HAP-1 (cell line): ENCODE data around the gene MAOA.
"Not testable (repeated sequence)": the region's sequence is repeated elsewhere in the genome, so short reads cannot be mapped to it uniquely, and the experiment has no call there.

Experiments used
- DNase-seq, 2 experiments: peaks; one replicate each; pipeline ENCODE4 v3.0.0-alpha.2; 2016 to 2020; ENCODE audit warnings: low spot score in 2 of 2
- H3K27me3 ChIP-seq: fragments of 250-450 bp; sonication (Bioruptor Pico); 2 replicates; pipeline ENCODE4 v1.5.1; 2020; ENCODE audit warnings: low read depth, mild to moderate bottlenecking, moderate library complexity
- H3K36me3 ChIP-seq: fragments of 250-450 bp; sonication (Bioruptor Pico); replicated peaks from 2 replicates; pipeline ENCODE4 v1.5.1; 2020; ENCODE audit warnings: mild to moderate bottlenecking
- H3K4me1 ChIP-seq: fragments of 250-450 bp; sonication (Bioruptor Pico); 2 replicates; pipeline ENCODE4 v1.5.1; 2020; ENCODE audit warnings: mild to moderate bottlenecking
- H3K4me3 ChIP-seq: fragments of 250-450 bp; sonication (Bioruptor Pico); 2 replicates; pipeline ENCODE4 v1.5.1; 2020; ENCODE audit warnings: mild to moderate bottlenecking, moderate library complexity
- H3K9me3 ChIP-seq: fragments of 250-450 bp; sonication (Bioruptor Pico); 2 replicates; pipeline ENCODE4 v1.5.1; 2020; ENCODE audit warnings: mild to moderate bottlenecking, moderate library complexity
- in situ Hi-C: fragments of 300-500 bp; cut with MboI; formaldehyde crosslinking; loops from 3 replicates; pipeline ENCODE4 v1.14.3; 2020; ENCODE audit warnings: low sequenced_read_pairs, inconsistent platforms, mixed read lengths

Gene MAOA

GRCh38 chrX:43707812-43708548 is 51.9 kb downstream of the MAOA start:
- H3K4me3 ChIP-seq, result no peak overlapping the region
- in situ Hi-C loops, result no loop called here
- no peaks in the 10 kb centered on the region for H3K9me3 ChIP-seq
- H3K27me3 ChIP-seq, result no peaks in the 10 kb centered on the region
- DNase-seq, result no peak
- H3K4me1 ChIP-seq, result no peaks in the 10 kb centered on the region; the same call in 1 of the 2 replicates
- H3K36me3 ChIP-seq, result no peaks in the 10 kb centered on the region; the same call in 1 of the 2 replicates

GRCh38 chrX:43716144-43716543 is 60.0 kb downstream of the MAOA start:
- H3K36me3 ChIP-seq, result no peaks in the 10 kb centered on the region
- no peaks in the 10 kb centered on the region; the same call in 1 of the 2 replicates for H3K4me1 ChIP-seq
- no peaks in the 10 kb centered on the region for H3K27me3 ChIP-seq
- no peaks in the 10 kb centered on the region for H3K9me3 ChIP-seq
- no peak for DNase-seq
- in situ Hi-C loops, result no loop called here
- no peak overlapping the region for H3K4me3 ChIP-seq

GRCh38 chrX:43716696-43717095 is 60.6 kb downstream of the MAOA start:
- no peaks in the 10 kb centered on the region for H3K4me1 ChIP-seq
- no peaks in the 10 kb centered on the region for H3K36me3 ChIP-seq
- in situ Hi-C loops, result no loop called here
- H3K4me3 ChIP-seq, result no peak overlapping the region
- H3K9me3 ChIP-seq, result no peaks in the 10 kb centered on the region
- DNase-seq, result no peak
- H3K27me3 ChIP-seq, result no peaks in the 10 kb centered on the region

- no peaks in the 10 kb centered on the region for H3K4me1 ChIP-seq
- in situ Hi-C loops, result no loop called here
- H3K4me3 ChIP-seq, result no peak overlapping the region
- H3K36me3 ChIP-seq, result no peaks in the 10 kb centered on the region
- no peak for DNase-seq
- no peaks in the 10 kb centered on the region for H3K27me3 ChIP-seq
- H3K9me3 ChIP-seq, result no peaks in the 10 kb centered on the region
Measured at GRCh38 chrX:43717161-43717560, 61.1 kb downstream of the MAOA start.

- Histone ChIP-seq H3K27me3 (no peaks in the 10 kb centered on the region), H3K36me3 (no peaks in the 10 kb centered on the region), H3K4me3 (no peak overlapping the region), H3K4me1 (no peaks in the 10 kb centered on the region), H3K9me3 (no peaks in the 10 kb centered on the region)
- in situ Hi-C loops, result no loop called here
- no peak for DNase-seq
Measured at GRCh38 chrX:43718081-43718480, 62.0 kb downstream of the MAOA start.

- Histone ChIP-seq H3K4me3 (no peak overlapping the region), H3K27me3 (no peaks in the 10 kb centered on the region), H3K36me3 (no peaks in the 10 kb centered on the region), H3K4me1 (no peaks in the 10 kb centered on the region), H3K9me3 (no peaks in the 10 kb centered on the region)
- DNase-seq, result no peak
- in situ Hi-C loops, result no loop called here
Measured at GRCh38 chrX:43718546-43718945, 62.4 kb downstream of the MAOA start.

- Histone ChIP-seq H3K27me3 (no peaks in the 10 kb centered on the region), H3K9me3 (no peaks in the 10 kb centered on the region), H3K4me3 (no peak overlapping the region), H3K4me1 (no peaks in the 10 kb centered on the region), H3K36me3 (no peaks in the 10 kb centered on the region)
- no peak for DNase-seq
- in situ Hi-C loops, result no loop called here
Measured at GRCh38 chrX:43718956-43719355, 62.9 kb downstream of the MAOA start.

GRCh38 chrX:43720082-43720481 is 64.0 kb downstream of the MAOA start:
- in situ Hi-C loops, result no loop called here
- Histone ChIP-seq H3K4me3 (no peak overlapping the region), H3K36me3 (no peaks in the 10 kb centered on the region), H3K9me3 (no peaks in the 10 kb centered on the region), H3K4me1 (no peaks in the 10 kb centered on the region), H3K27me3 (no peaks in the 10 kb centered on the region)
- no peak for DNase-seq

- Histone ChIP-seq H3K4me3 (no peak overlapping the region), H3K27me3 (no peaks in the 10 kb centered on the region), H3K9me3 (no peaks in the 10 kb centered on the region), H3K4me1 (no peaks in the 10 kb centered on the region), H3K36me3 (no peaks in the 10 kb centered on the region)
- in situ Hi-C loops, result no loop called here
- DNase-seq, result no peak
Measured at GRCh38 chrX:43720961-43721360, 64.9 kb downstream of the MAOA start.

- H3K27me3 ChIP-seq, H3K9me3 ChIP-seq, H3K4me3 ChIP-seq, H3K4me1 ChIP-seq, H3K36me3 ChIP-seq, DNase-seq, in situ Hi-C loops: not testable (repeated sequence)
Measured at GRCh38 chrX:43725227-43725626, 69.1 kb downstream of the MAOA start.

- in situ Hi-C loops, H3K4me3 ChIP-seq, H3K36me3 ChIP-seq, DNase-seq, H3K9me3 ChIP-seq, H3K4me1 ChIP-seq, H3K27me3 ChIP-seq: not testable (repeated sequence)
Measured at GRCh38 chrX:43727254-43727653, 71.2 kb downstream of the MAOA start.

- H3K9me3 ChIP-seq, result no peaks in the 10 kb centered on the region
- H3K4me1 ChIP-seq, result no peaks in the 10 kb centered on the region
- DNase-seq, result no peak
- in situ Hi-C loops, result no loop called here
- no peak overlapping the region for H3K4me3 ChIP-seq
- H3K36me3 ChIP-seq, result no peaks in the 10 kb centered on the region
- H3K27me3 ChIP-seq, result no peaks in the 10 kb centered on the region
Measured at GRCh38 chrX:43728002-43728401, 71.9 kb downstream of the MAOA start.

- no peak for DNase-seq
- in situ Hi-C loops, result no loop called here
- Histone ChIP-seq H3K4me3 (no peak overlapping the region), H3K9me3 (no peaks in the 10 kb centered on the region), H3K27me3 (no peaks in the 10 kb centered on the region), H3K4me1 (no peaks in the 10 kb centered on the region), H3K36me3 (no peaks in the 10 kb centered on the region)
Measured at GRCh38 chrX:43728966-43729365, 72.9 kb downstream of the MAOA start.

- in situ Hi-C loops, result no loop called here
- H3K36me3 ChIP-seq, result no peaks in the 10 kb centered on the region
- H3K4me3 ChIP-seq, result no peak overlapping the region
- no peaks in the 10 kb centered on the region for H3K27me3 ChIP-seq
- no peak for DNase-seq
- no peaks in the 10 kb centered on the region for H3K4me1 ChIP-seq
- no peaks in the 10 kb centered on the region for H3K9me3 ChIP-seq
Measured at GRCh38 chrX:43731086-43731485, 75.0 kb downstream of the MAOA start.

- H3K27me3 ChIP-seq, result no peaks in the 10 kb centered on the region
- DNase-seq, result no peak
- no peaks in the 10 kb centered on the region for H3K9me3 ChIP-seq
- no peak overlapping the region for H3K4me3 ChIP-seq
- in situ Hi-C loops, result no loop called here
- H3K4me1 ChIP-seq, result no peaks in the 10 kb centered on the region
- no peaks in the 10 kb centered on the region for H3K36me3 ChIP-seq
Measured at GRCh38 chrX:43733699-43734098, 77.6 kb downstream of the MAOA start.
